Measurements from ENCODE around the gene RELA. TPM values are rescaled to one million over a fixed set of nuclear protein-coding genes. Genes with fewer than 3 reads are reported as not detected.
A peak's percentile ranks its signal among the peaks of the same experiment; 100 is the strongest.

The RELA gene
- 26.3 to 35.1 TPM (median 29.0 TPM) in 3 replicates for total RNA-seq (2021)
- percentile 78 among the genes with signal in this experiment for Bru-seq, nascent RNA
- long read RNA-seq, experiment 1, transcript RELA-202 (11 exons, 2,700 nt) = major isoform, 47 of 72 reads
- long read RNA-seq, experiment 1, partial matches to known transcripts = 15 of 72 reads
- long read RNA-seq, experiment 1, other reads (novel, unspliced or antisense) = 10 of 72 reads
- long read RNA-seq, experiment 2, partial matches to known transcripts = 14 of 31 reads
- long read RNA-seq, experiment 2, other reads (novel, unspliced or antisense) = 15 of 31 reads
- long read RNA-seq, experiment 3, partial matches to known transcripts = 0 of 3 reads
- long read RNA-seq, experiment 3, other reads (novel, unspliced or antisense) = 0 of 3 reads

GRCh38 chr11:65662799-65663638, at the start of gene RELA:
TSS of gene RELA (minus strand) at chr11:65662916. CDS start at chr11:65662832, 84 bp downstream.
- ChIA-PET CTCF (interaction anchor here (0.6 to 2.6 kb wide), 25 partner anchors 10 to 936 kb away, joined by 3 to 16 read pairs (median 4); partner anchors contain the start of genes CCDC85B, FIBP, KAT5 and MUS81), POLR2A (interaction anchor here (0.6 to 1.9 kb wide), 9 partner anchors 10 to 868 kb away, joined by 3 to 16 read pairs (median 5); partner anchors contain the start of genes MUS81, PCNX3, RNASEH2C and SIPA1)
- H3K27me3 Mint-ChIP-seq (ENCODE audit: low read depth) = no peaks in the 10 kb centered on the region; the same call in 1 of the 2 replicates
- peaks cover 4% of the 10 kb centered on the region for H3K4me1 Mint-ChIP-seq
- ATAC-seq = peak; percentile 87
- TF ChIP-seq TEAD4 (CRISPR knock-in tag; IDR thresholded peaks at IDR 0.05) (peak; percentile 47; the same call in 1 of the 2 replicates), GABPB1 (CRISPR knock-in tag; IDR thresholded peaks at IDR 0.05) (peak; percentile 62; the same call in 1 of the 2 replicates), MAX (CRISPR knock-in tag; IDR thresholded peaks at IDR 0.05) (peak; percentile 43; the same call in 1 of the 2 replicates), SP1 (CRISPR knock-in tag; conservative IDR thresholded peaks at IDR 0.05) (peak; percentile 64), MXD4 (CRISPR knock-in tag; IDR thresholded peaks at IDR 0.05; ENCODE audit: borderline replicate concordance) (no peak), CBFB (CRISPR knock-in tag; IDR thresholded peaks at IDR 0.05; ENCODE audit: low read depth) (0 out of 2 replicates have a peak, but pooled peaks have one; percentile 40), CREM (CRISPR knock-in tag; IDR thresholded peaks at IDR 0.05) (peak; percentile 84), NR1H2 (CRISPR knock-in tag; IDR thresholded peaks at IDR 0.05) (no peak), TP53 (CRISPR knock-in tag; IDR thresholded peaks at IDR 0.05) (peak; percentile 51; the same call in 1 of the 2 replicates), RELA (CRISPR knock-in tag; IDR thresholded peaks at IDR 0.05; ENCODE audit: borderline replicate concordance) (no peak), TEAD1 (CRISPR knock-in tag; IDR thresholded peaks at IDR 0.05) (peak; percentile 70), HMGXB4 (CRISPR knock-in tag; IDR thresholded peaks at IDR 0.05) (peak; percentile 37; the same call in 1 of the 2 replicates), JUN (CRISPR knock-in tag; IDR thresholded peaks at IDR 0.05) (no peak)
- TF ChIP-seq, protein P1, sequence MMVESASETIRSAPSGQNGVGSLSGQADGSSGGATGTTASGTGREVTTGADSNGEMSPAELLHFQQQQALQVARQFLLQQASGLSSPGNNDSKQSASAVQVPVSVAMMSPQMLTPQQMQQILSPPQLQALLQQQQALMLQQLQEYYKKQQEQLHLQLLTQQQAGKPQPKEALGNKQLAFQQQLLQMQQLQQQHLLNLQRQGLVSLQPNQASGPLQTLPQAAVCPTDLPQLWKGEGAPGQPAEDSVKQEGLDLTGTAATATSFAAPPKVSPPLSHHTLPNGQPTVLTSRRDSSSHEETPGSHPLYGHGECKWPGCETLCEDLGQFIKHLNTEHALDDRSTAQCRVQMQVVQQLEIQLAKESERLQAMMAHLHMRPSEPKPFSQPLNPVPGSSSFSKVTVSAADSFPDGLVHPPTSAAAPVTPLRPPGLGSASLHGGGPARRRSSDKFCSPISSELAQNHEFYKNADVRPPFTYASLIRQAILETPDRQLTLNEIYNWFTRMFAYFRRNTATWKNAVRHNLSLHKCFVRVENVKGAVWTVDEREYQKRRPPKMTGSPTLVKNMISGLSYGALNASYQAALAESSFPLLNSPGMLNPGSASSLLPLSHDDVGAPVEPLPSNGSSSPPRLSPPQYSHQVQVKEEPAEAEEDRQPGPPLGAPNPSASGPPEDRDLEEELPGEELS (CRISPR knock-in tag; IDR thresholded peaks at IDR 0.05) = peak; percentile 88; the same call in 1 of the 2 replicates
- TF ChIP-seq, protein P2, sequence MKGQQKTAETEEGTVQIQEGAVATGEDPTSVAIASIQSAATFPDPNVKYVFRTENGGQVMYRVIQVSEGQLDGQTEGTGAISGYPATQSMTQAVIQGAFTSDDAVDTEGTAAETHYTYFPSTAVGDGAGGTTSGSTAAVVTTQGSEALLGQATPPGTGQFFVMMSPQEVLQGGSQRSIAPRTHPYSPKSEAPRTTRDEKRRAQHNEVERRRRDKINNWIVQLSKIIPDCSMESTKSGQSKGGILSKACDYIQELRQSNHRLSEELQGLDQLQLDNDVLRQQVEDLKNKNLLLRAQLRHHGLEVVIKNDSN (CRISPR knock-in tag; IDR thresholded peaks at IDR 0.05) = peak; percentile 27; the same call in 1 of the 2 replicates
- TF ChIP-seq, protein P3, sequence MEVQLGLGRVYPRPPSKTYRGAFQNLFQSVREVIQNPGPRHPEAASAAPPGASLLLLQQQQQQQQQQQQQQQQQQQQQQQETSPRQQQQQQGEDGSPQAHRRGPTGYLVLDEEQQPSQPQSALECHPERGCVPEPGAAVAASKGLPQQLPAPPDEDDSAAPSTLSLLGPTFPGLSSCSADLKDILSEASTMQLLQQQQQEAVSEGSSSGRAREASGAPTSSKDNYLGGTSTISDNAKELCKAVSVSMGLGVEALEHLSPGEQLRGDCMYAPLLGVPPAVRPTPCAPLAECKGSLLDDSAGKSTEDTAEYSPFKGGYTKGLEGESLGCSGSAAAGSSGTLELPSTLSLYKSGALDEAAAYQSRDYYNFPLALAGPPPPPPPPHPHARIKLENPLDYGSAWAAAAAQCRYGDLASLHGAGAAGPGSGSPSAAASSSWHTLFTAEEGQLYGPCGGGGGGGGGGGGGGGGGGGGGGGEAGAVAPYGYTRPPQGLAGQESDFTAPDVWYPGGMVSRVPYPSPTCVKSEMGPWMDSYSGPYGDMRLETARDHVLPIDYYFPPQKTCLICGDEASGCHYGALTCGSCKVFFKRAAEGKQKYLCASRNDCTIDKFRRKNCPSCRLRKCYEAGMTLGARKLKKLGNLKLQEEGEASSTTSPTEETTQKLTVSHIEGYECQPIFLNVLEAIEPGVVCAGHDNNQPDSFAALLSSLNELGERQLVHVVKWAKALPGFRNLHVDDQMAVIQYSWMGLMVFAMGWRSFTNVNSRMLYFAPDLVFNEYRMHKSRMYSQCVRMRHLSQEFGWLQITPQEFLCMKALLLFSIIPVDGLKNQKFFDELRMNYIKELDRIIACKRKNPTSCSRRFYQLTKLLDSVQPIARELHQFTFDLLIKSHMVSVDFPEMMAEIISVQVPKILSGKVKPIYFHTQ (CRISPR knock-in tag; IDR thresholded peaks at IDR 0.05) = no peak
- TF ChIP-seq, protein P4, sequence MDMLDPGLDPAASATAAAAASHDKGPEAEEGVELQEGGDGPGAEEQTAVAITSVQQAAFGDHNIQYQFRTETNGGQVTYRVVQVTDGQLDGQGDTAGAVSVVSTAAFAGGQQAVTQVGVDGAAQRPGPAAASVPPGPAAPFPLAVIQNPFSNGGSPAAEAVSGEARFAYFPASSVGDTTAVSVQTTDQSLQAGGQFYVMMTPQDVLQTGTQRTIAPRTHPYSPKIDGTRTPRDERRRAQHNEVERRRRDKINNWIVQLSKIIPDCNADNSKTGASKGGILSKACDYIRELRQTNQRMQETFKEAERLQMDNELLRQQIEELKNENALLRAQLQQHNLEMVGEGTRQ (CRISPR knock-in tag; IDR thresholded peaks at IDR 0.05) = peak; percentile 39; the same call in 1 of the 2 replicates
- no peaks in the 10 kb centered on the region for H3K9me3 Mint-ChIP-seq
- peak within 1 kb of the TSS; percentile 49 for H3K27ac Mint-ChIP-seq
- peak; percentile 93 for DNase-seq (ENCODE audit: low spot score)
- H3K4me3 Mint-ChIP-seq = peak within 1 kb of the TSS; percentile 86
- peaks cover 27% of the 10 kb centered on the region for H3K36me3 Mint-ChIP-seq

Measured in WTC11 (cell line).